B cell (primary cell): Measurements from ENCODE around the gene B4GALT1. TPM values are rescaled to one million over a fixed set of nuclear protein-coding genes. Genes with fewer than 3 reads are reported as not detected.

Experiments used
- ATAC-seq: fragments of 200-7000 bp; cut with Tn5 transposase; one replicate; pipeline ENCODE4 v1.10.0; 2021; ENCODE audit warnings: low read depth, mild to moderate bottlenecking, moderate number of reproducible peaks, moderate library complexity
- CTCF ChIA-PET: fragments of 350-600 bp; sonication (Branson Sonifier 250); formaldehyde crosslinking; loops from one replicate; lab custom pipeline; 2021; ENCODE audit warnings: antibody characterized with exemption, inconsistent platforms; lab: Charles Lee
- POLR2A ChIA-PET: fragments of 350-600 bp; sonication (Branson Sonifier 250); formaldehyde crosslinking; loops from one replicate; lab custom pipeline; 2021; ENCODE audit warnings: antibody characterized with exemption; lab: Charles Lee
- DNase-seq: peaks from one replicate; pipeline ENCODE4 v3.0.0; 2013
- H2AFZ ChIP-seq: 2 replicates; pipeline ENCODE4 v1.6.1; 2012; ENCODE audit warnings: mild to moderate bottlenecking, low read depth, low read length; ENCODE audit not compliant: insufficient read depth, poor library complexity, severe bottlenecking
- H3K27ac ChIP-seq, 2 donors: 1 replicate in 1 of 2; 2 replicates in 1 of 2; pipeline ENCODE4 v1.5.1; 2012 to 2013; ENCODE audit warnings: low read length in 2 of 2, mild to moderate bottlenecking in 2 of 2, moderate library complexity in 1 of 2
- H3K27me3 ChIP-seq, 4 experiments: fragments of 200-600 bp in 1 of 4; sonication (generic) in 1 of 4; replicated peaks in 1 of 4; 1 replicate in 2 of 4; 2 replicates in 2 of 4; pipeline versions ENCODE4 v1.6.1 to v1.7.0; 2013 to 2016; ENCODE audit warnings: low read length in 3 of 4, mild to moderate bottlenecking in 2 of 4, mixed read lengths in 1 of 4, moderate library complexity in 1 of 4; ENCODE audit not compliant: insufficient read depth in 4 of 4, control insufficient read depth in 3 of 4; ENCODE audit errors: control extremely low read depth in 1 of 4
- H3K36me3 ChIP-seq, 2 experiments: replicated peaks in 1 of 2; 1 replicate in 1 of 2; 2 replicates in 1 of 2; pipeline versions ENCODE4 v1.6.1 to v1.7.1; 2013; ENCODE audit warnings: low read length in 1 of 2; ENCODE audit not compliant: insufficient read depth in 2 of 2, control insufficient read depth in 1 of 2; ENCODE audit errors: control extremely low read depth in 1 of 2, extremely low read depth in 1 of 2
- H3K4me1 ChIP-seq, 2 donors: fragments of 200-600 bp in 1 of 2; sonication (generic) in 1 of 2; 1 replicate in 1 of 2; 2 replicates in 1 of 2; pipeline versions ENCODE4 v1.5.1 to v1.6.1; 2013 to 2017; ENCODE audit warnings: low read length in 2 of 2; ENCODE audit not compliant: control insufficient read depth in 2 of 2, insufficient read depth in 2 of 2
- H3K4me2 ChIP-seq: replicated peaks from 2 replicates; pipeline ENCODE3; 2012; ENCODE audit warnings: mild to moderate bottlenecking, low read depth, low read length; ENCODE audit not compliant: poor library complexity, severe bottlenecking
- H3K4me3 ChIP-seq, 5 experiments: fragments of 200-600 bp in 1 of 5; sonication (generic) in 1 of 5; 1 replicate in 3 of 5; 2 replicates in 2 of 5; pipeline versions ENCODE4 v1.5.1 to v1.7.0; 2011 to 2016; ENCODE audit warnings: low read length in 4 of 5, mild to moderate bottlenecking in 4 of 5, low read depth in 2 of 5, control low read depth in 1 of 5, moderate library complexity in 1 of 5; ENCODE audit not compliant: insufficient read depth in 1 of 5; ENCODE audit errors: control extremely low read depth in 1 of 5, extremely low read depth in 1 of 5
- H3K79me2 ChIP-seq: fragments of 200-600 bp; sonication (generic); one replicate; pipeline ENCODE4 v1.6.0; 2016; ENCODE audit warnings: low read length; ENCODE audit not compliant: control insufficient read depth, insufficient read depth
- H3K9ac ChIP-seq: fragments of 200-600 bp; sonication (generic); 2 replicates; pipeline ENCODE4 v1.6.1; 2017; ENCODE audit warnings: mild to moderate bottlenecking, low read length, moderate library complexity
- H3K9me3 ChIP-seq, 3 donors: one replicate each; pipeline versions ENCODE4 v1.6.1 to v1.7.1; 2013; ENCODE audit warnings: low read length in 2 of 3; ENCODE audit not compliant: control insufficient read depth in 2 of 3, insufficient read depth in 1 of 3; ENCODE audit errors: control extremely low read depth in 1 of 3
- H4K20me1 ChIP-seq: 2 replicates; pipeline ENCODE4 v1.6.0; 2012; ENCODE audit warnings: mild to moderate bottlenecking, low read length; ENCODE audit not compliant: insufficient read depth, control insufficient read depth, poor library complexity, severe bottlenecking
- H3K27ac Mint-ChIP-seq: one replicate; pipeline ENCODE4 v1.8.0; 2021; ENCODE audit warnings: mixed read lengths
- H3K27me3 Mint-ChIP-seq: one replicate; pipeline ENCODE4 v1.8.0; 2021; ENCODE audit warnings: mixed read lengths
- H3K4me1 Mint-ChIP-seq: one replicate; pipeline ENCODE4 v1.8.0; 2021; ENCODE audit warnings: mixed read lengths
- H3K4me3 Mint-ChIP-seq: one replicate; pipeline ENCODE4 v1.8.0; 2021; ENCODE audit warnings: mixed read lengths
- H3K9me3 Mint-ChIP-seq: one replicate; pipeline ENCODE4 v1.8.0; 2022; ENCODE audit warnings: mixed read lengths; ENCODE audit not compliant: insufficient read depth
- CTCF ChIP-seq: fragments of 200-600 bp; IDR thresholded peaks from one replicate; pipeline ENCODE4 v1.8.0; 2022; ENCODE audit warnings: antibody characterized with exemption, mild to moderate bottlenecking
- EZH2 ChIP-seq: IDR thresholded peaks from 2 replicates; pipeline ENCODE4 v1.6.1; 2012; ENCODE audit warnings: borderline replicate concordance, low read depth, mild to moderate bottlenecking, moderate library complexity, low read length; ENCODE audit not compliant: insufficient read depth, poor library complexity, severe bottlenecking
- WGBS: methylation state at CpG from one replicate; pipeline ENCODE4 v1.1.5; 2013; ENCODE audit warnings: missing lambda C conversion rate; ENCODE audit not compliant: insufficient coverage; 5-methylcytosine and 5-hydroxymethylcytosine counted together
- intact Hi-C: fragments of 100-400 bp; cut with micrococcal nuclease; formaldehyde crosslinking; loops from one replicate; pipeline ENCODE4 v1.10.0; 2022
- polyA plus RNA-seq: library from polyadenylated mRNA; depleted of rRNA; stranded (reverse); fragments of >200 nt; gene quantifications from 2 replicates; pipeline ENCODE4 v1.2.3, GENCODE V29; 2012
- total RNA-seq, 2 donors: library from RNA; stranded (reverse); fragments of 120-200 nt in 1 of 2; gene quantifications; 1 replicate in 1 of 2; 2 replicates in 1 of 2; pipeline versions ENCODE4 v1.2.3 to v1.2.4, GENCODE V29; 2013 to 2022

B4GALT1 gene
- total and polyA plus RNA-seq, 2 donors (not counting 1 experiment from before 2014, with no cell fraction given), result 49.2 to 201 TPM

GRCh38 chr9:33161589-33162132 lies 5.5 kb downstream of the B4GALT1 start:
- H3K4me3 ChIP-seq, result peak overlapping the region in 2 of 5 experiments; percentile 29 to 95
- intact Hi-C loops, result loop anchor here (10.0 kb wide), 1 partner anchor 133 kb away; the partner anchor contains the start of gene NFX1

More at GRCh38 chr9:33161589-33162132, 5.5 kb downstream of the B4GALT1 start:
- Histone ChIP-seq H3K4me2 (peak overlapping the region; percentile 95), H3K4me1 (peaks cover 88 to 95% of the 10 kb centered on the region in 2 donors), H3K9me3 (no peaks in the 10 kb centered on the region), H3K79me2 (peaks cover 100% of the 10 kb centered on the region), H2AFZ (no peak overlapping the region), H4K20me1 (peaks cover 47% of the 10 kb centered on the region), H3K27ac (peak overlapping the region; percentile 92 to 95), H3K36me3 (no peaks in the 10 kb centered on the region), H3K27me3 (no peaks in the 10 kb centered on the region), H3K9ac (peak overlapping the region; percentile 21)
- CTCF ChIA-PET, result interaction anchor here (0.7 to 3.8 kb wide), 10 partner anchors 10 to 52 kb away, joined by 3 to 23 read pairs (median 4); no protein-coding TSS in a partner anchor
- Mint-ChIP-seq H3K4me1 (peaks cover 86% of the 10 kb centered on the region), H3K27ac (peak overlapping the region; percentile 93), H3K9me3 (no peaks in the 10 kb centered on the region), H3K27me3 (no peaks in the 10 kb centered on the region), H3K4me3 (peak overlapping the region; percentile 95)
- ATAC-seq (no peak), DNase-seq (no peak)
- no CpG with 5 or more reads among the region's 1 CpG for WGBS
- POLR2A ChIA-PET, result interaction anchor here (0.7 to 5.0 kb wide), 4 partner anchors 19 to 88 kb away, joined by 3 to 44 read pairs (median 5); no protein-coding TSS in a partner anchor
- TF ChIP-seq EZH2 (no peak), CTCF (no peak)
